Measurements from ENCODE around the gene ADO.
"Not testable (repeated sequence)": the region's sequence is repeated elsewhere in the genome, so short reads cannot be mapped to it uniquely, and the experiment has no call there.

The ADO gene

DNA sequence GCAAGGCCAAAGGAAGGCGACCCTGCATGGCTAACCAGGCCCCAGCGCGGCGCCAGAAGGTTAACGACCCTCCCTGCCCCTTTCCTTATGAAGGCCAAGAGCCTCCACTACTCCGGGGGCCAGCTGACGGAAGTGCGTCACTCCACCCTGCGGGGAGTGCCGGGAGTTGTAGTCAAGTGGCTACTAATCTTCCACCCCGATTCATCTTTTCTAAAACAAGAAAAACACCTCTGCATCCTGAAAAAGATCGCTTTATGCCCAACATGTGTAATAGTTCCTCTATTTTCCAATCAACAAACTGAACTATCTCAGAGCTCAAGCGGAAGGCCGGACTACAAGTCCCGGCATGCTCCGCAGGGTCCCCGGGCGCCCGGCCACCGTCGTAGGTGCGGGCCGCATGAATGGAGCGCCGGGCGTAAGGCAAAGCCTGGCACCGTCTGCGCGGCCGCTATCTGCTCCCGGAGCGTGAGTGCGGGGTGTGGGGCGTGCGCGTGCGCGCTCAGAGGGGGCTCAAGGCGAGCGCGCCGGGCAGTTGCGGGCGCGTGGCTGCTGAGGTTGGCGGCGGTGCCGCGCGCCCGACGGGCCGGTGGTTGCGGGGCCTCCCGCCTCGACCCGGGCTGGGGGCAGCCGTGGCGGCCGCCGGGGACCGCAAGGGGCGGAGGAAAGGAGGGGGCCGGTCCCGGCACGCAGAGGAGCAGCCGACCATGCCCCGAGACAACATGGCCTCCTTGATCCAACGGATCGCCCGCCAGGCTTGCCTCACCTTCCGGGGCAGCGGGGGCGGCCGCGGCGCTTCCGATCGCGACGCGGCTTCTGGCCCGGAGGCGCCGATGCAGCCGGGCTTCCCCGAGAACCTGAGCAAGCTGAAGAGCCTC lies at the start of gene ADO:
ADO (plus strand) TSS at position 365 of the 875 bp plus-strand sequence; CDS start at position 705, 340 bp downstream.
- DNase-seq (ENCODE audit: low spot score), result peak; percentile 72

DNA sequence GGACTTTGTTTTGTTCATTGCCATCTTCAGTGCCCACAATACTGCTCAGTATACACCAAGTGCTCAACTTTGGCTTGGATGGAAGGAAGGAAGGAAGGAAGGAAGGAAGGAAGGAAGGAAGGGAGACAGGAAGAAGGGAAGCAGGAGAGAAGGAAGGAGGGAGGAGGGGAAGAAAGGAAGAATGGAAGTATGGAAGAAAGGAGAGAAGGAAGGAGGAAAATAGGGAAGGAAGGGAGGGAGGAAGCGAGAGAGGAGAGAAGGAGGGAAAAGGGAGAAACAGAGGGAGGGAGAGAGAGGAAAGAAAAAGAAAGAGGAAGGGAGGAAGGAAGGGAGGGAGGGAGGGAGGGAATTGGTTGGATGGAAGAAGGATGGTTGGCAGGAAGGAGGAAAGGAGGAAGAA lies 49.6 kb upstream of the ADO start:
- DNase-seq (ENCODE audit: low spot score), result no peak

GRCh38 chr10:62755662-62756653 lies 48.6 kb upstream of the ADO start:
- peak; percentile 32 for DNase-seq (ENCODE audit: low spot score)

GRCh38 chr10:62759599-62760175 lies 44.8 kb upstream of the ADO start:
- DNase-seq (ENCODE audit: low spot score), result no peak

GRCh38 chr10:62760401-62760800 lies 44.1 kb upstream of the ADO start:
- DNase-seq (ENCODE audit: low spot score), result no peak

GRCh38 chr10:62761115-62761514 lies 43.4 kb upstream of the ADO start:
- DNase-seq (ENCODE audit: low spot score), result no peak

GRCh38 chr10:62763155-62763554 lies 41.4 kb upstream of the ADO start:
- no peak for DNase-seq (ENCODE audit: low spot score)

DNA sequence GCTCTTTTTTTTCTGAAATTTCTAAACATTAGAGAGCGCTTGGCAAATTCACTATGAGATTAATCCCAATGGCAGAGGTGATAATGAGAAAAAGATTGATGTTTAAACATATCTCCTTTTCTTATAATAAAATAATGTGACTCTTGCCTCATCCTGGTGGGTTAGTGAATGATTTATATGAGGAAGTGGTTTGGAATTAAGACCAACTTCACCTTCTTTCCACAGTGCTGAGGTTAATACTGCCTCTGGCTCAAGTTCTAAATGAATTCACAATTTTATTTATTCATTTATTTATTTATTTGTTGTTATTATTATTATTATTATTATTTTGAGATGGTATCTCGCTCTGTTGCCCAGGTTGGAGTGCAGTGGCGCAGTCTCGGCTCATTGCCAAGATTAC lies 40.5 kb upstream of the ADO start:
- no peak for DNase-seq (ENCODE audit: low spot score)

- DNase-seq (ENCODE audit: low spot score), result no peak
These were observed 38.8 kb upstream of the ADO start for GRCh38 chr10:62765726-62766125.

- no peak for DNase-seq (ENCODE audit: low spot score)
These were observed 38.1 kb upstream of the ADO start for GRCh38 chr10:62766386-62766785.

GRCh38 chr10:62769574-62770242 lies 34.8 kb upstream of the ADO start:
- no peak for DNase-seq (ENCODE audit: low spot score)

DNA sequence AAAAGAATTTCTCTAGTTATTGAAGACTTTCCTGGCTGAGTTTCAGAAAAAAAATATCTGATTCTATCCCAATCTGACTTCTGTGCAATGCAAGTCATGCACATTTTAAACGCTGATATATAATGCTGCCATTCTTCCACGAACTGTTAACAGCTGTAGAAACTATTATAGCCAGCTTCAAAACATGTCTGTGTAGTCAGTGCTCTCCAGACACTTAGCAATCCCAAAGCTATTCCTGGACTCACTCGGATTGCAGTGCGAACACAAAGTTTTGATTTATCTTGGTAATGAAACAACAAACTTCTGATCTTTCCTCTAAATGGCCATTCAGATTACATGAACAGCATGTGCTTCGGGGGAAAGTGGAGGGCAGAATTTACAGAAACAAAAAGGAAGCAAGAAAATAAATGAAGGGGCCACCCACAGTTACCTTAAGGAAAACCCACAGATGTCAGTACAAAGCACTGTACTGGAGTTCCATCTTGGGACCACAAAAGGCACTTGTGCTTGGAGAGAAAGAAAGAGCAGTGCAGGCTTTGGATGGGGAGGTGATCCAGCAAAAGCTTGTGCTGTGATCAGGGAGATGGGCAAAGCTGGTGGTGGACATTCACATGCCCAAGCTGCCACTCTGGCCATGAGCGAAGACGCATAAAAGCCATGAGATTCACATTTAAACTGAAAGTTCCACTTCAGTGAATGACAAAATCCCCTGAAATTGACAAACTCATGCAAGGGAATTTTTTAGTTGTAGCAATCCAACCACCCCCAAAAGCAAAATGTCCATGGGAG lies 32.1 kb upstream of the ADO start:
- DNase-seq (ENCODE audit: low spot score), result no peak

GRCh38 chr10:62778125-62778524 lies 26.4 kb upstream of the ADO start:
- DNase-seq (ENCODE audit: low spot score), result no peak

GRCh38 chr10:62779487-62780248 lies 24.9 kb upstream of the ADO start:
- peak; percentile 87 for DNase-seq (ENCODE audit: low spot score)

GRCh38 chr10:62784537-62784936 lies 20.0 kb upstream of the ADO start:
- DNase-seq (ENCODE audit: low spot score), result not testable (repeated sequence)

- not testable (repeated sequence) for DNase-seq (ENCODE audit: low spot score)
These were observed 16.2 kb upstream of the ADO start for GRCh38 chr10:62788285-62788684.

GRCh38 chr10:62788861-62789467 lies 15.6 kb upstream of the ADO start:
- no peak for DNase-seq (ENCODE audit: low spot score)

DNA sequence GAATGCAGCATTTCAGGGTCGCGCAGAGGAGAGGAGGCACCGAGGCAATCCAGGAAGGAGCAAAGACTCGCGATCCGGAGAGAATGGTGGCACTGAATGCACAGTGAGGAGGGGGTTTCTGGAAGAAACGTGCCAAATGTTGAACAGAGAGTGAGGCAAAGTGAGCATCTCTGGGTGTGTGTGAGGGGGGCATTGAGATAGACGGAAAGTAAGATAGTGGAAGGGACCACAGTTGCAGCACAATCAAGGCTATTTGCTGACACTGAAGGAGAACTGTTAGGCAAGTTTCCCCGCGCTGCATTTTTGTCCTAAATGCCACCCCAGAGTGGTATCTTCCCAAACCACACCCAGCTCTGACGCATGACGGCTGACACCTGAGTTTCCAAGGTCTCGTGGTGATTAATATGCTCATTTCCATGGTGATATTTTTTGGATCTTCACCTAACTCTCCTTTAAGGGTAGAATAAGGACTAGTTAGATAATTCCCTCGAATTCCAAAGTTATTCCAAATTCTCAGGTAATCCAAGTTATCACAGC lies 14.4 kb upstream of the ADO start:
- DNase-seq (ENCODE audit: low spot score), result no peak

DNA sequence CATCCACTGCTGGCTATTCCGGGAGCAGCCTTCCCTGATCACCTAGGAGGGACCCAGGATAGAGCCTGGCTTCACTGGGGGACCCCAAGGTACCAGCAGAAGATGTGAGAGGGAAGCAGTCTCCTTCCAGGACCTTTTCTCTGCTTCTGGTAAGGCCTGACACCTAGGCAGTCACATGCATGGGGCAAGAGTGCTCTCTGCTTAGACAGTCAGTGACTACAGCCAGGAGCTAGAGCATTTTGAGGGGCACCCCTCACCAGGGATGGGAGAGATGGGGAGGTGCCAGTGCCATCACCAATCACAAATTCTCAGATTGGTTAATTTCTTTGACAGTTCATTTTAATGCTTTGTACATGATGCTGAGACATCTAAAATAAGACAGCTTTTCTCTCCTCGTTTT lies 13.9 kb upstream of the ADO start:
- no peak for DNase-seq (ENCODE audit: low spot score)
